Measurements from ENCODE around the gene PTPRG.
A peak's percentile ranks its signal among the peaks of the same experiment; 100 is the strongest.

Gene PTPRG

DNA sequence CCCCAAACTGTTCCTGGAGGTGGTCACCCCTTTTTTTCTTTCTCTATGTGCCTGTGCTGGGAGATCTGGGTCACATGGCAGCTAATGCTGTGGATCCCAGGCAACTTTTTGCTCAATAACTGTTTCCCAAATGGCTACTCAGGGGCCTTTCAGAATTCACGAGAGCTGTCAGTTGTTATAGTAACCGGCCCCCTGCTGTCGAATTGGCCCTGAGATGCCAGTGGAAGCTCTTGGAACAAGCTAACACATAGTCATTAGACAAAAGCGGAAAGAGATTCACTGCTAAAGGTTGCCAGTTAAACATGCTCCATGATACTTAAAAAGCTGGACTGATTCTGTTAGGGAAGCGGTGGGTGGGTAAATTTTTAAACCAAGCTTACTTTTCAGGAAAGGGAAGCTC, 667.8 kb downstream of the PTPRG start:
- H3K36me3 ChIP-seq (ENCODE audit: control insufficient read depth in 1 of 2, insufficient read depth in 2 of 2, low read length in 2 of 2): no peaks in the 10 kb centered on the region
- no peak overlapping the region for H2AK5ac ChIP-seq (ENCODE audit: low read length)
- no peak overlapping the region for H3K9ac ChIP-seq (ENCODE audit: low read length)
- H3K4me3 ChIP-seq (ENCODE audit: low read depth, low read length): no peak overlapping the region
- no peak overlapping the region for H3K27ac ChIP-seq (ENCODE audit: low read depth, low read length)
- WGBS (ENCODE audit: extremely low coverage, insufficient coverage, insufficient read length): no CpG with 5 or more reads among the region's 5 CpGs
- DNase-seq: no peak
- no peaks in the 10 kb centered on the region for H3K4me1 ChIP-seq (ENCODE audit: control insufficient read depth in 1 of 2, insufficient read depth in 2 of 2, low read length in 2 of 2)
- no peak overlapping the region for H3K23ac ChIP-seq (ENCODE audit: low read length)
- no peaks in the 10 kb centered on the region for H3K79me1 ChIP-seq (ENCODE audit: low read length)
- no peak overlapping the region for H3K4ac ChIP-seq (ENCODE audit: low read depth, low read length)
- H4K91ac ChIP-seq (ENCODE audit: low read depth, low read length): no peak overlapping the region
- H2BK12ac ChIP-seq (ENCODE audit: low read length): no peak overlapping the region
- no peak overlapping the region for H3K4me2 ChIP-seq (ENCODE audit: low read length)
- no peak overlapping the region for H3K18ac ChIP-seq (ENCODE audit: low read length)
- H4K12ac ChIP-seq (ENCODE audit: low read depth, low read length): no peak overlapping the region
- no peak overlapping the region for H2BK120ac ChIP-seq (ENCODE audit: insufficient read depth, low read length, poor library complexity)
- H4K8ac ChIP-seq (ENCODE audit: low read depth, low read length): no peak overlapping the region
- no peaks in the 10 kb centered on the region for H3K27me3 ChIP-seq (ENCODE audit: insufficient read depth, low read length)
- no peak overlapping the region for H3K14ac ChIP-seq (ENCODE audit: low read length)
- H2AFZ ChIP-seq (ENCODE audit: insufficient read depth, low read length, poor library complexity): no peak overlapping the region
- no peaks in the 10 kb centered on the region for H3K9me3 ChIP-seq (ENCODE audit: insufficient read depth, low read depth, low read length)
- H3K79me2 ChIP-seq (ENCODE audit: control insufficient read depth, insufficient read depth, low read length, poor library complexity): no peaks in the 10 kb centered on the region
- no peak overlapping the region for H2BK5ac ChIP-seq (ENCODE audit: low read depth, low read length, poor library complexity)

DNA sequence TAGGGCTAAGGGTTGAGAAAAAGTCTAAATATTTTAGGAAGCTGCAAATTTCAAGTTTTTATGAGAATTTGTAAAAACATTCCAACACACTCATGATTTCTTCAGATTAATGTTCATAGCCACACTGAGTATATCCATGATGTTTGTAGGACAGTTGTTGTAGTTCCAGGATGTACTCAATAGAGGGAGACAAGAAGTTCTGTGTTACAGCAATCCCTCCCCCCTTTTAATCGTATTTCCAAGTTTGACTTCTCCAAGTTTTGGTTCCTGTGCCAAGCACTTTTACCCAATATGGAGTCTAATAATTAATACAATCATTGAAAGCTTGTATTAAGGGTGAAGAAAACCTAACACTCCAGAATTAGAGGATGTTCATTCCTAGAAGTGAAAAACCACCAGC, 668.5 kb downstream of the PTPRG start:
- Histone ChIP-seq H3K4me2 (ENCODE audit: low read length) (no peak overlapping the region), H2BK5ac (ENCODE audit: low read depth, low read length, poor library complexity) (no peak overlapping the region), H3K79me2 (ENCODE audit: control insufficient read depth, insufficient read depth, low read length, poor library complexity) (no peaks in the 10 kb centered on the region), H4K8ac (ENCODE audit: low read depth, low read length) (no peak overlapping the region), H2AK5ac (ENCODE audit: low read length) (no peak overlapping the region), H3K4me1 (ENCODE audit: control insufficient read depth in 1 of 2, insufficient read depth in 2 of 2, low read length in 2 of 2) (no peaks in the 10 kb centered on the region), H3K18ac (ENCODE audit: low read length) (no peak overlapping the region), H2AFZ (ENCODE audit: insufficient read depth, low read length, poor library complexity) (no peak overlapping the region), H3K9ac (ENCODE audit: low read length) (no peak overlapping the region), H3K14ac (ENCODE audit: low read length) (no peak overlapping the region), H3K4ac (ENCODE audit: low read depth, low read length) (no peak overlapping the region), H3K27me3 (ENCODE audit: insufficient read depth, low read length) (no peaks in the 10 kb centered on the region), H4K12ac (ENCODE audit: low read depth, low read length) (no peak overlapping the region), H3K4me3 (ENCODE audit: low read depth, low read length) (no peak overlapping the region), H3K27ac (ENCODE audit: low read depth, low read length) (no peak overlapping the region), H4K91ac (ENCODE audit: low read depth, low read length) (no peak overlapping the region), H2BK12ac (ENCODE audit: low read length) (no peak overlapping the region), H2BK120ac (ENCODE audit: insufficient read depth, low read length, poor library complexity) (no peak overlapping the region), H3K79me1 (ENCODE audit: low read length) (no peaks in the 10 kb centered on the region), H3K36me3 (ENCODE audit: control insufficient read depth in 1 of 2, insufficient read depth in 2 of 2, low read length in 2 of 2) (no peaks in the 10 kb centered on the region), H3K9me3 (ENCODE audit: insufficient read depth, low read depth, low read length) (no peaks in the 10 kb centered on the region), H3K23ac (ENCODE audit: low read length) (no peak overlapping the region)
- WGBS (ENCODE audit: extremely low coverage, insufficient coverage, insufficient read length): no CpG with 5 or more reads among the region's 1 CpG
- DNase-seq: peak in 1 of 2 donors; percentile 3

DNA sequence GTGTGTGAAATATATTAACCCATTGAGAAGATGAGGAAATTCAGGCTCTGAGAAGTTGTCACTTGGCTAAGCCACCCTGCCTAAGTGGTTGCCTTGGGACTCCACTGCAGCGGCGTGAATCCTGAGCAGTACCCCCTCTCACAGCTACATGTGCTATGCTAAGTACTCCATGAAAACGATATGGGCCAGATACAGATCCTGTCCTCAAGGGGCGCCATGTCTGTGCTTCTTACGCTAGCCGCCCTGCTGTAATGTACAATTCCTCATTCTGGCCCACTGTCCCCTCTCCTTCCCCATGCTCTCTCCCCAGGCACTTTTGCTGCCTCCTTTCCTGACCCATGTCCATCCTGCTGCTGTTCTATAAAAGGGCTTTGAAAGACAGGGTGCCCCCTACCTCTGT, 671.7 kb downstream of the PTPRG start:
- Histone ChIP-seq H2AK5ac (ENCODE audit: low read length) (no peak overlapping the region), H3K27me3 (ENCODE audit: insufficient read depth, low read length) (no peaks in the 10 kb centered on the region), H3K9me3 (ENCODE audit: insufficient read depth, low read depth, low read length) (no peaks in the 10 kb centered on the region), H4K12ac (ENCODE audit: low read depth, low read length) (no peak overlapping the region), H4K91ac (ENCODE audit: low read depth, low read length) (no peak overlapping the region), H3K4ac (ENCODE audit: low read depth, low read length) (no peak overlapping the region), H3K23ac (ENCODE audit: low read length) (no peak overlapping the region), H3K4me1 (ENCODE audit: control insufficient read depth in 1 of 2, insufficient read depth in 2 of 2, low read length in 2 of 2) (no peaks in the 10 kb centered on the region), H3K27ac (ENCODE audit: low read depth, low read length) (no peak overlapping the region), H2BK12ac (ENCODE audit: low read length) (no peak overlapping the region), H3K36me3 (ENCODE audit: control insufficient read depth in 1 of 2, insufficient read depth in 2 of 2, low read length in 2 of 2) (no peaks in the 10 kb centered on the region), H4K8ac (ENCODE audit: low read depth, low read length) (no peak overlapping the region), H3K4me2 (ENCODE audit: low read length) (no peak overlapping the region), H2AFZ (ENCODE audit: insufficient read depth, low read length, poor library complexity) (no peak overlapping the region), H3K4me3 (ENCODE audit: low read depth, low read length) (no peak overlapping the region), H3K18ac (ENCODE audit: low read length) (no peak overlapping the region), H3K9ac (ENCODE audit: low read length) (no peak overlapping the region), H2BK120ac (ENCODE audit: insufficient read depth, low read length, poor library complexity) (no peak overlapping the region), H3K79me2 (ENCODE audit: control insufficient read depth, insufficient read depth, low read length, poor library complexity) (no peaks in the 10 kb centered on the region), H2BK5ac (ENCODE audit: low read depth, low read length, poor library complexity) (no peak overlapping the region), H3K14ac (ENCODE audit: low read length) (no peak overlapping the region), H3K79me1 (ENCODE audit: low read length) (no peaks in the 10 kb centered on the region)
- WGBS (ENCODE audit: extremely low coverage, insufficient coverage, insufficient read length): no CpG with 5 or more reads among the region's 6 CpGs
- DNase-seq: no peak

DNA sequence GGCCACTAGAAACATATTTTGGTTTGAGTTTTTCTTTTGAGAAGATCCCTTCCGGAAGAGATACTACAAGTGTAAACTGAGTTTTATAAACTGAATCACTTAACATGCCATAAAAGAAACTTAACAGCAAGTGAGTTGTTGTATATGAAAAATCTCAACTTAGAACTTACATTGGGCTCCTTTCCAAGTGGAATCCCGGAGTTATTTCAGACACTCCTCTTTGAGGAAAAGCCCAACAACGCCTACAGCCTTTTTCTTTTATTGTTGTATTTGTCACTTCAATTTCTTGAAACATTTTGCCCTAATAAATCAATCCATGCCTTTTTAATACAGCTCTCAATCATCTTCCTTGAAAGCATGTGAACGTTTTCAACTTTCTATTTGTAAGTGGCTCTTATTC, 674.6 kb downstream of the PTPRG start:
- Histone ChIP-seq H3K79me1 (ENCODE audit: low read length) (no peaks in the 10 kb centered on the region), H4K12ac (ENCODE audit: low read depth, low read length) (no peak overlapping the region), H3K4me3 (ENCODE audit: low read depth, low read length) (no peak overlapping the region), H3K23ac (ENCODE audit: low read length) (no peak overlapping the region), H3K9me3 (ENCODE audit: insufficient read depth, low read depth, low read length) (no peaks in the 10 kb centered on the region), H2AK5ac (ENCODE audit: low read length) (no peak overlapping the region), H4K8ac (ENCODE audit: low read depth, low read length) (no peak overlapping the region), H2BK120ac (ENCODE audit: insufficient read depth, low read length, poor library complexity) (no peak overlapping the region), H3K27me3 (ENCODE audit: insufficient read depth, low read length) (no peaks in the 10 kb centered on the region), H3K79me2 (ENCODE audit: control insufficient read depth, insufficient read depth, low read length, poor library complexity) (no peaks in the 10 kb centered on the region), H2BK12ac (ENCODE audit: low read length) (no peak overlapping the region), H3K18ac (ENCODE audit: low read length) (no peak overlapping the region), H2AFZ (ENCODE audit: insufficient read depth, low read length, poor library complexity) (no peak overlapping the region), H3K36me3 (ENCODE audit: control insufficient read depth in 1 of 2, insufficient read depth in 2 of 2, low read length in 2 of 2) (no peaks in the 10 kb centered on the region), H3K4ac (ENCODE audit: low read depth, low read length) (no peak overlapping the region), H3K14ac (ENCODE audit: low read length) (no peak overlapping the region), H4K91ac (ENCODE audit: low read depth, low read length) (no peak overlapping the region), H3K4me1 (ENCODE audit: control insufficient read depth in 1 of 2, insufficient read depth in 2 of 2, low read length in 2 of 2) (no peaks in the 10 kb centered on the region), H3K4me2 (ENCODE audit: low read length) (no peak overlapping the region), H2BK5ac (ENCODE audit: low read depth, low read length, poor library complexity) (no peak overlapping the region), H3K27ac (ENCODE audit: low read depth, low read length) (no peak overlapping the region), H3K9ac (ENCODE audit: low read length) (no peak overlapping the region)
- no peak for DNase-seq
- no CpG with 5 or more reads among the region's 4 CpGs for WGBS (ENCODE audit: extremely low coverage, insufficient coverage, insufficient read length)
